CD4-positive, alpha-beta T cell treated with Interleukin-12 subunit alpha and Interleukin-12 subunit beta, for 1 hour (primary cell): Measurements from ENCODE around the gene MARCHF7.
"Not testable (repeated sequence)": the region's sequence is repeated elsewhere in the genome, so short reads cannot be mapped to it uniquely, and the experiment has no call there.

Experiments used
- DNase-seq: peaks from one replicate; pipeline ENCODE4 v3.0.0-alpha.2; 2020

MARCHF7 gene

DNA sequence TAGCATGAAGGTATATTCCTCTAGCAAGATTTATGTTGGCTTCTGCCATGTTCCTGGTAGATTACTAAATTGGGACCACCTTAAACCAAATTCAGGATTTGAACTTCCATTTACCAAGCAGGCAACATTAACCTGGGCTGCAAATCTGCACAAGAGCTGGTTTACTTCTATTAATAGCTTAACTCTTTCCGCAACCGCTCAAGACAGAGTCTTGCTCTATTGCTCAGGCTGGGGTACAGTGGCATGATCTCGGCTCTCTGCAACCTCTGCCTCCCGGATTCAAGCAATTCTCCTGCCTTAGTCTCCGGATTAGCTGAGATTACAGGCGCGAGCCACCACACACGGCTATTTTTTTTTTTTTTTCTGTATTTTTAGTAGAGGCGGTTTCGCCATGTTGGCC, 8.4 kb downstream of the MARCHF7 start:
- DNase-seq, result no peak

DNA sequence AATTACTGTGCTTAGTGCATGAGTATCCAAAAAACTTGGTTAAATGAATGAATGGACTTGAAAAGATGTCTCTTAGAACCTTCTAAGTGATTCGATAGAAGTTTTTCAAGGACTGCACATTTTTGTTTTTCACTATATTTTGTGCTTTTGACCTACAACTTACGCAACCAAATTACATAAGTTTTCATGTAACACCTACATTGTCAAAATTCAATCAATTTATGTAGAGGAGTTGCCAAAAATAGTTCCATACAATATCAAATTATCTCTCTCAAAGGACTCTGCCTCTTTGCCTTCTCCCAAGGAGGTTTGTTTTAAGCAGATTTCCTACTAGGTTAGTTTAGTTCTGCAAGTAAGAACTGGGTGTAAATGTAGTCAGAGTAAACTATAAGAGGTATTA, 10.3 kb downstream of the MARCHF7 start:
- no peak for DNase-seq

DNA sequence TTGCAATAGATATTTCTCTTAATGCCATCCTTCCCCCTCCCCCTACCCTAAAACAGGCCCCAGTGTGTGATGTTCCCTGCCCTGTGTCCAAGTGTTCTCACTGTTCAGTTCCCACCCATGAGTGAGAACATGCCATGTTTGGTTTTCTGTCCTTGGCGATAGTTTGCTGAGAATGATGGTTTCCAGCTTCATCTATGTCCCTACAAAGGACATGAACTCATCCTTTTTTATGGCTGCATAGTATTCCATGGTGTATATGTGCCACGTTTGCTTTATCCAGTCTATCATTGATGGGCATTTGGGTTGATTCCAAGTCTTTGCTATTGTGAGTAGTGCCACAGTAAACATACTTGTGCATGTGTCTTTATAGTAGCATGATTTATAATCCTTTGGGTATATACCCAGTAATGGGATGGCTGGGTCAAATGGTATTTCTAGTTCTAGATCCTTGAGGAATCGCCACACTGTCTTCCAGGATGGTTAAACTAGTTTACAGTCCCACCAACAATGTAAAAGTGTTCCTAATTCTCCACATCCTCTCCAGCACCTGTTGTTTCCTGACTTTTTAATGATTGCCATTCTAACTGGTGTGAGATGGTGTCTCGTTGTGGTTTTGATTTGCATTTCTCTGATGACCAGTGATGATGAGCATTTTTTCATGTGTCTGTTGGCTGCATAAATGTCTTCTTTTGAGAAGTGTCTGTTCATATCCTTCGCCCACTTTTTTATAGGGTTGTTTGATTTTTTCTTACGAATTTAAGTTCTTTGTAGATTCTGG, 12.7 kb downstream of the MARCHF7 start:
- DNase-seq, result not testable (repeated sequence)

DNA sequence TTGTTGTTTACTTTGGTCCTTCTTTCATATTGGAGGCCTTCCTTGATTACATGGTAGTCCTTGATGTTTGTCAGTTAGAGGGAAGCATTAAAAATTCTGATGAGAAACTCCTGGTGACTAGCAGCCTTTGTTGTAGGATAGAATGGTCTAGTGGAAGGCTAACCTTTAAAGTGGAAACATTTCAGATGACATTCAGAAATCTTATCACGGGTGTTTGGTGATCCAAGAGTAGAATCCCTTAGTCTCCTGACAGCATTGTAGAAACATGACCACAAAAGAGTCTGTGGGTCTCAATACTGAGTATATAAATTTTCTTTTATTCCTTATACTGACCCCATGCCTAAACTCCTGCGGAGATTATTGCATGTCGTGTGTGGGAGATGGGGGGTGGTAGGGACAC, 13.4 kb downstream of the MARCHF7 start:
- no peak for DNase-seq

DNA sequence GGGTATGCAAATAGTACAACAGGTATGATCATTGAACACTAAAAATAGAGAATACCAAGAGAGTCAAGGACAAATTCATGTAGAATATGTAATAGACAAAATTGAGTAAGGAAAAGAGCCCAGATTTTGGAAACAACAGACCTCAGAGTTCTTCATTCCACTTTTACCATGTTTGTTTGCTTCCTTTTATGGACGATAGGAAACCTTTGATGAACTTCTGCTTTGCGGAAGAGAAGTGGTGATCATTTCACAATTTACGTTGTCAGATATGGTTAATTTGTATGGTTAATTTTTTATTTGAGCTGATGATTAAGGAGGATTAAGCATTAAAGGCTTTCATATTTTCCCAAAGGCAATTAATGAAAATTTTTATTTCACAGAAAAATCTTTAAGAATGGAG, 16.3 kb downstream of the MARCHF7 start:
- DNase-seq, result no peak

DNA sequence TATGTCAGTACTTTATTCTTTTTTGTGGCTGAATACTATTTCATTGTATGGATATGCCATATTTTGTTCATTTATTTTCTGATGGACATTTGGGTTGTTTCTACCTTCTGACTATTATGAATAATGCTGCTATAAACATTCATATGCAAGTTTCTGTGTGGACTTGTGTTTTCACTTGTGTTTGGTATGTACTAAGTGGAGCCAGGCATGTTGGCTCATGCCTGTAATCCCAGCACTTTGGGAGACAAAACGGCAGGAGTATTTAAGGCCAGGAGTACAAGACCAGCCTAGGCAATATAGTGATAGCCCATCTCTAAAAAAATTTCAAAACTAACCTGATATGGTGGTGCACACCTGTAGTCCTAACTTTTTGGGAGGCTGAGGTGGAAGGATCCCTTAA, 23.3 kb downstream of the MARCHF7 start:
- no peak for DNase-seq

DNA sequence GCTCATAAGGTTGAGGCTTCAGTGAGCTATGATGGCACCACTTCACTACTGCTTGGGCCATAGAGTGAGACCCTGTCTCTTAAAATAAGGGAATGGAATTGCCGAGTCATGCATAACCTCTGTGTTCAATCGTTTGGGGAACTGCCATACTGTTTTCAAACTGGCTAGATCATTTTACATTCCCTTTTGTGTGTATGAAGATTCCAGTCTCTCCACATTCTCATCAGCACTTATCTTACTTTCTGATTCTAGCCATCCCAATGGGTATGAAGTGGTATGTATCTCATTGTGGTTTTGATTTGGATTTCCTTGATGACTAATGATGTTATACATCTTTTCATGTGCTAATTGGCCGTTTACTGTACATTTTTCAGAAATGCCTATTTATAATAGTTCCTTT, 23.7 kb downstream of the MARCHF7 start:
- DNase-seq, result no peak

DNA sequence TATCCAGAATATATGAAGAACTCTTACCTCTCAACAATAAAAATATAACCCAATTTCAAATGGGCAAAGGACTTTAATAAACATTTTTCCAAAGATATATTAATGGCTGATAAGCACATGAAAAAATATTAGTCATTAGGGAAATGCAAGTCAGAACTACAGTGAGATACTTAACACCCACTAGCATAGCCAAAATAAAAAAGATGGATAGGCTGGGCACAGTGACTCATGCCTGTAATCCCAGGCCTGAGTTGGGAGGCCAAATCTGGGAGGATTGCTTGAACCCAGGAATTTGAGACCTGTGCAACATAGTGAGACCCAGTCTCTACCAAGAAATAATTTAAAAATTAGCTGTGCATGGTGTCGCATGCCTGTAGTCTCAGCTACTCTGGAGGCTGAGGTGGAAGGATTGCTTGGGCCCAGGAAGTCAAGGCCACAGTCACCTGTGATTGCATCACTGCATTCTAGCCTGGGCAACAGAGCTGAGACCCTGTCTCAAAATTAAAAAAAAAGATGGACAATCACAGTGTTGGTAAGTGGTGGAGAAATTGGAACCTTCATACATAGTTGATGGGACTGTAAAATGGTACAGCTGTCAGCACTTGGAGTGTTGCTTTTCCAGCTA, 25.1 kb downstream of the MARCHF7 start:
- DNase-seq, result no peak

DNA sequence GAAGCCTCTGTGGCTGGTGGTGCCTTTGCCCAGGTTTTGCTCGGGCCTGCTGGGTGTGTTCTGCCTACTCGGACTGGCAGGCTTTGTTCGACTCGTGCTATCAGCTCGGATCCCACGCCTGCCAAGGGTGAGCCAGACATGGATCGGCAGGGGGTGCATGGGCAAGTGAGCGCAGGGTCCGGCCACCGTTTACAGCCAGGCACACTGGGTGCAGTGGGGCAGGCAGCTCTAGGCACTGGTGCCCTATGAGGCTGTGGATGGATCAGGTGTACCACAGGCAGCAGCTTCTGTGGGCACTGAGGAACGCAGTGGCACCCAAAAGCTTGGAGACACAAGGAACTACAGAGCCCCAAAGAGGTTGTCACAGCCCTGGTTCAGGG, 25.6 kb downstream of the MARCHF7 start:
- DNase-seq, result no peak

DNA sequence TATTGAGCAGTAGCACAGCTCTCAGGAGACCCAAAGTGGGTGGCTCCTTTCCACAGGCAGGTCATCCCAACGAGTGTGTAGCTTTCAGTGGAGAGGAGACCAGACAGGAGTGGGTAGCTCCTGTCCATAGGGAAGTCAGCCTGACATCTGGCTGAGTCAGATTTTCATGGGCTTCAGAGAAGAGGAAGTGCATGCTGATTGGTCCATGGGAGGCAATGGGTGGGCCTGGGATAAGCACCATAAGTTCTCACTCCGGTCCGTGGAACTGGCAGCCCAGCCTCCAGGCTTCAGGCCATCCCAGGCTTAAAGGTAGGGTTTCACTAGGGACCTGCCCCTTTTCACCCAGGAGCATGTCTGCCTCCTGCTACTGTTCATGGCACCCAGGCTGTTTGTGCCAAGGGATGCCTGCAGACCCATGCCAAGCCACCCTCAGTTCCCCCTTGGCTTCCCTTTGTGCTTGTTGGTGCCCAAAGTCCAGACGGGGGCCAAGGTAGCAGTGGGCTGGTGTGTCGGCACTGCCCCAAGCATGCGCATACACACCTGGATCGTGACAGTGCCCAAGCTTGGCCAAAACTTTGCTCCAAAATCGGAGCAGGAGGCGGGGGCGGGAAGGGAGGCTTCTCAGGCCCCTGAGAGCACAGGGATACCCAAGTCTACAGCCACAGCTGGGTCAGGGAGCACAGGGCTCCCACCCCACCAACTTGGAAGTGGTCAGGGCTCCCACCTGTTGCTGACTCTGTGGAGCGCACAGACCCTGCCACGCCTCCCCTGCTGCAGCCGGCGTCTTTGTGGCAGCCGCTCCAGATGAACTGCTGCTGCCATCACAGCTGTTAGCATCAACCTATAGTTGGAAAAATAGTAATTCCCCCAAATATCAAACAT, 26.4 kb downstream of the MARCHF7 start:
- no peak for DNase-seq

DNA sequence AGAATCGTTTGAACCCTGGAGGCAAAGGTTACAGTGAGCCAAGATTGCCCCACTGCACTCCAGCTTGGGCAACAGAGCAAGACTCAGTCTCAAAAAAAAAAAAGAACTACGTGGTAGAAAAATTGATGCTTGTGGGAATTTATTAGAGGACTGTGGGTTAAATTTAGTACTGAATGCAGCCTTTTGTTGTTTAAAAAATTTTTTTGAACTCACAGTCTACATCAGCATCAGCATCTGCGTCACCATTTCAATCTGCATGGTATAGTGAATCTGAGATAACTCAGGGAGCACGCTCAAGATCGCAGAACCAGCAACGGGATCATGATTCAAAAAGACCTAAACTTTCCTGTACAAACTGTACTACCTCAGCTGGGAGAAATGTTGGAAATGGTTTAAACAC, 30.5 kb downstream of the MARCHF7 start:
- DNase-seq, result no peak

DNA sequence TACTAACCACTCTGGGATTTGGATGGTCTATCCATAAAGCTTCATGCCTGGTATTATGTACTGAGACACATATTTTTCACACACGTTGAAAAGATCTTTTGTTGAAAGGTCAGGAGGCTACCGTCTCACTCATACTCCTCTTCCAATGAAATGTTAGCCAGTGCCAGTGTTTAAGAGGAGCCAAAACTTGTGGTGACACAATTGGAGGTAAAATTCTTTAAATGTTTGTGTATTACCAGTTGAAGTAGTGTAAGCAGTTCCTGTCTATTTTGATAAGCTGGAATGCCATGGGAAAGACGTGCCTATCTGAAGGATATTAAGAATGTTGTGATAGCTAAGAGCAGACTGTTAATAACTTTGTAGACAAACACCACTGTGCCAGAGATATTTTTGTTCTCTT, 32.1 kb downstream of the MARCHF7 start:
- DNase-seq, result no peak

DNA sequence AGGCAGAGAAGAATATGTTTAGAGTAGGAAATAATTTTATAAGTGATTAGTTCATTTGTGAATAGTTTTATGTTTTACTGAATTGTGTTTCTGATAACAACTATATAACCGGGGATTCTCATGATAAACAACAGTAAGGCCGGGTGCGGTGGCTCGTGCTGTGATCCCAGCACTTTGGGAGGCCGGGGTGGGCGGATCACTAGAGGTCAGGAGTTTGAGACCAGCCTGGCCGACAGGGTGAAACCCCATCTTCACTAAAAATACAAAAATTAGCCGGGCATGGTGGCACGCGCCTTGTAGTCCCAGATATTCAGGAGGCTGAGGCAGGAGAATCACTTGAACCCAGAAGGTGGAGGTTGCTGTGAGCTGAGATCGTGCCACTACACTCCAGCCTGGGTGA, 32.9 kb downstream of the MARCHF7 start:
- DNase-seq, result not testable (repeated sequence)

DNA sequence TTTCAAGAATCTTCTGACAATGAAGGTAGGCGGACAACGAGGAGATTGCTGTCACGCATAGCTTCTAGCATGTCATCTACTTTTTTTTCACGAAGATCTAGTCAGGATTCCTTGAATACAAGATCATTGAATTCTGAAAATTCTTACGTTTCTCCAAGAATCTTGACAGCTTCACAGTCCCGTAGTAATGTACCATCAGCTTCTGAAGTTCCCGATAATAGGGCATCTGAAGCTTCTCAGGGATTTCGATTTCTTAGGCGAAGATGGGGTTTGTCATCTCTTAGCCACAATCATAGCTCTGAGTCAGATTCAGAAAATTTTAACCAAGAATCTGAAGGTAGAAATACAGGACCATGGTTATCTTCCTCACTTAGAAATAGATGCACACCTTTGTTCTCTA, 35.8 kb downstream of the MARCHF7 start:
- DNase-seq, result no peak

DNA sequence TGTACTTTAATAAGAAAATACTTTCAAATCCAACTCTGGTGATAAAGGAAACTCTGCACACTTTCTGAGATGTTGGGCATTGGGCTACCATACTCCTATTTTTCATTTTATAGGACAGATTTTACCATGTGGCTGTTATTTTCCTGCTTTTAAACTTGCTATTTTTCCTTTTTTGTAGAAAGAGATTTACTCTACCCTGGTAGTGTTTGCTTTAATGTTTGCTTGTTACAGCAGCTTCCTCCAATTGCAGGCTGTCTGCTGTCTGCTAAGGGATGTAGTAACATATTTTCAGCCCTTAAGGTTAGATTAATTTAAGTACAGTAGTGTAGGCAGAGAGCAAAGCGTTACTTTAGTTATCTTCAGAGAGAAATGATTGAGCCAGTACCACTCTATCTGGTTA, 38.6 kb downstream of the MARCHF7 start:
- DNase-seq, result no peak

DNA sequence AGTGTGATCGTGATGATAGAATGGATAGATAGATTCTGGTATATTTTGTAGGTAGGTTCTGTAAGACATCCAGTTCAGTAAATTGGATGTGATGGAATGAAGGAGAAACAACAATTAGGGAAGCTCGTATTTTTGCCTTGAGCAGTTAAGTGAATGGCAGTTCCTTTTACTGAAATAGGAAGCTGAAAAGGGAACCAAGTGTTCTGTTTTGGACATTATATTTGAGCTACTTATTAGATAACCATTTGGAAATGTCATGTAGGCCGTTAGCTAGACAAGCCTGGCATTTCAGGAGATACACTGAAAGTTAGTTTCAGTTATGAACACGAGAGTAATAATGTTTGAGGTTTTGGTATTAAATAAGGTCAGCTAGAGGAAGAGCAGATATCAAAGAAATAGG, 41.5 kb downstream of the MARCHF7 start:
- DNase-seq, result no peak

DNA sequence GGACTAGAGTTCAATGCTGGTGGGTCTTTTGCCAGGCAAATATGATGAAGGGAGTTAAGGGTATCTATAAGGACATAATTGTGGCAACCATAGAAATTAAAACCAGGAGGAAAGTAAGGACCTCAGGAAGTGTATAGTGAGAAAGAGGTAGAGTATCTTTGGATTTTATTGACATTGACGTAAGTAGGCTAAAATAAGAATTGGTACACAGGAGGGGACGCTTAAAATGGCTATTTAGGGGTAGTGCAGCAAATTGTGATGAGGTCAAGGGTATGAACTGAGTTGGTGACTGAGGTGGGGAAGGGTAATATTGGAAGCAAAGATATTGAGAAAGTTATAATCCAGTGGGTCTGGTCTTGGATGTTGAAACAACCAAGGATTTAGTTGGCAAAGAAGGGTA, 42.7 kb downstream of the MARCHF7 start:
- no peak for DNase-seq

DNA sequence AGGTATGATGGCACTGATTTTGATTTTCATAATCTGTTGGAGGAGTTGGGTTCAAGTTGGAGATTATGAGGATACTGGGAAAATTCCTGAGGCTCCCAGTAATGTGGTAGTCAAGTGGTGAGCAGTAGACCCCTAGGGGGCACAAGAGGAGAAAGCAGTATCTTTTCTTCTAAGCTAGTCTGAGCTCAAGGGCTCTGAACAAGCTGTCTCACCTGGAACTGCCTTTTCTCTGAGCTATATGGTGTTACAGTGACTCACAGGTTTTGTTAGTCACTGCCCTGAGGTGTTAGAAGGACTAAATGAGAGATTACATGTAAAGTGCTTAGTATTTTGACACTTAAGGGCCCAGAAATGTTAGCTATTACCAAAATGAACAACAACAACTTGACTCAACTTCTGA, 43.5 kb downstream of the MARCHF7 start:
- DNase-seq, result no peak

DNA sequence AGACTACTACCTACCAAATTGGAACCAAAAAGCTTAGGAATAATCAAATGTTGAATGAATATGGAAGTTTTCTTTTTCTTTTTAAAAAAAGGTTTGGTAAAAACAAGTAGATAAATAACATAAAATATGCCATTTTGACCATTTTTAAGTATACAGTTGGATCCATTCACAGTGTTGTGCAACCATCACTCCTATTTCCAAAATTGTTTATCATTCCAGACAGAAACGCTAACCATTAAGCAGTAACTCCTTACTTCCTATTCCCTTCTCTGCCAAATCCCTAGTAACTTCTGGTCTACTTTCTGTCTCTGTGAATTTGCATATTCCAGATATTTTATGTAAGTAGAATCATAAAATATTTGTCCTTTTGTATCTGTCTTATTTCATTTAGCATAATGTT, 45.9 kb downstream of the MARCHF7 start:
- no peak for DNase-seq

DNA sequence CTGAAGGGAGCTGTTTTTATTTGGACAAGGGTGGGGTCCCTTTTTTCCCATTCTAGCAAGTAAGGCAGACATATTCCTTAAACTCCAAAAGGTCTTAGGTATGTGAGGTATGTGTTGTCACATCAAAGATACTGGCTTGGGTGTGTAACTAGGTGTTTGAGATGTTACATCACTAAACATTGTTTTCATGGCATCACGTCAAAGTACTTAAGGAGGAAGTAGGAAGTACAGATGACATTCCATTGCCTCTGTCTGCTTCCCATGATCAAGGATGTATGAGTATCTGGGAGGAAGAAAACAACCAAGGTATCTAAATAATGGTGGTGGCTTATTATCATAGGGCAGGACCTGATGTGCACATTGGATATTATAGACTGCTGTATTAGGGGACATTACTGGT, 46.4 kb downstream of the MARCHF7 start:
- no peak for DNase-seq

DNA sequence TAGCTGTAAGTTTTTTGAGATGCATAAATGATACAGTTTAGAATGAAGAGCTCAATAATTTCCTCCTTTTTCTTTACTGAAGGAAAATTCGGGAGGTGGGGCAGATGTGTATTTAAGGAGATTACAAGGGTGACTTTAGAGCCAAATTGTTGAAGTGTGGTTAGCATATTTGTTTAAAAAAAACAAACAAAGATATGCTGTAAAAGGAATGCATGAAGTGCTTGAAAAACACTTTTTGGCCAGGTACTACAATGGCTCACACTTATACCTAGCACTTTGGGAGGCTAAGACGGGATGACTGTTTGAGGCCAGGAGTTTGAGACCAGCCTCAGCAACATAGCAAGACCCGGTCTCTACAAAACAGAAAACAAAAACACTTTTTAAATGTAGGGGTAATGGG, 47.3 kb downstream of the MARCHF7 start:
- no peak for DNase-seq

DNA sequence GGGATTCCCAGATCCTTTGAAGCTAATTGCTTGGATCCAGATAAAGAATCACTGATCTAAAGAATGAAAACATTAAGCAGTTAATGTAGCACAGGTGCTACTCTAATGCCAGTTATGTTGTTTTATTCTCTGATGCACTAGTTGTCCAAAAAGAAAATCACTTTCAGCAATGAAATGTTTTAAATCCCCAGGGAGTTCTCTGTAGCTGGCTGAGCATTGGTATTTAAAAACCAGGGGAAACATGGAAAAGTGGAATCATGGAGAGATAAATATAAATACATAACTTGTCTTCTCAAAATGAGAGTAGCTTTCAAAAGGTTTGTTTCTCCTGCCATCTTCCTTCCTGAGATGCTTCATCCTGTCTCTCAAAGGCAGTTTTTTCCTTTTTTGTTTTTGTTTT, 48.0 kb downstream of the MARCHF7 start:
- no peak for DNase-seq

DNA sequence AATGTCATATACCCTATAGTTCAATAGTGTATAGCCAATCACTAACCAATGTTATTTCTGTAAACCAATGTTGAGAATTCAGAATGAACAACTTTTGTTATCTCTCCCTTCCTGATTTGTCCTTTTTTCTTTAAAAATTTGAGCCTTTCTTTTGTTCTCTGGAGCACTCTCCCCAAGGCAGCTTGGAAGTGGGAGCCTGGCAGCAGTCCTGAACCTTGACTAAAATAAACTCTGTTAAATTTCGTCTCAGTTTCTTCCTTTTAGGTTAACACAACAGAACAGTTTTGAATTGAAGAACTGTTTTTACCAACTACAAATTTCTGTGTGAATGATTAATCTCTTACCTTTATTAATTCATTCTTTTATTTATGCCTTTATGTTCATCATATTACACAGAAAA, 49.8 kb downstream of the MARCHF7 start:
- DNase-seq, result no peak
